ENCODE measurements around the gene RAX2. TPM values are rescaled to one million over a fixed set of nuclear protein-coding genes. Genes with fewer than 3 reads are reported as not detected.
"Not testable (repeated sequence)": the region's sequence is repeated elsewhere in the genome, so short reads cannot be mapped to it uniquely, and the experiment has no call there.

Gene RAX2
- total RNA-seq, 2 experiments from 2014 or later = not detected

GRCh38 chr19:3770136-3770999 lies 1.7 kb downstream of the RAX2 start:
- CTCF ChIA-PET = interaction anchor here (1.4 kb wide), 1 partner anchor 8 kb away, joined by 3 read pairs; the partner anchor contains the start of gene MRPL54

DNA sequence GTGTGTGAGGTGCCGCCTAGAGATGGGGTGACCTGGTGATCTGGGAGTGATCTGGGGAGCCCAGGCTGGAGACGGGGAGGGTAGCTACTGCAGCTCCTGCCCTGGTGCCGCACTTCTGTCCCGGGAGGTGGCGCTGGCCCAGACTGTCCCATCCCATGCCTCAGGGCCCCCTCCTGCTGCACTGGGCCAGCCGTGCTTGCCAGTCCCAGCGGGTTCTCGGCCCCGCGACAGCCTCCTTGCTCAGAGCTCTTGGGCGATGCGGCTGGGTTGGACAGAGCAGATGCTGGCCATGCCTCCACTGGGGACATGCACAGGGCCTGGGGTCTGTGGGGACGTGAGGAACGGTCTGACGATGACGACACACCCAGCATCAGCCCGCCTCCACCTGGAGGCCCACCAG lies 2.5 kb downstream of the RAX2 start:
- no peak overlapping the region for H3K27ac Mint-ChIP-seq
- peaks cover 17% of the 10 kb centered on the region for H3K4me1 Mint-ChIP-seq
- no peaks in the 10 kb centered on the region for H3K27me3 Mint-ChIP-seq
- ChIA-PET POLR2A (no interaction called here), CTCF (no interaction called here)
- no peaks in the 10 kb centered on the region for H3K9me3 Mint-ChIP-seq
- no peak overlapping the region for H3K4me3 Mint-ChIP-seq
- DNase-seq = no peak
- H3K36me3 Mint-ChIP-seq (ENCODE audit: low read depth) = peaks cover 12% of the 10 kb centered on the region

More at GRCh38 chr19:3770136-3770999, 1.7 kb downstream of the RAX2 start:
- Mint-ChIP-seq H3K36me3 (ENCODE audit: low read depth) (peaks cover 12% of the 10 kb centered on the region), H3K9me3 (no peaks in the 10 kb centered on the region), H3K27ac (no peak overlapping the region), H3K4me3 (no peak overlapping the region), H3K4me1 (peaks cover 17% of the 10 kb centered on the region), H3K27me3 (no peaks in the 10 kb centered on the region)
- no peak for DNase-seq
- POLR2A ChIA-PET = interaction anchor here (0.7 kb wide), 1 partner anchor 8 kb away, joined by 3 read pairs; the partner anchor contains the start of gene MRPL54

DNA sequence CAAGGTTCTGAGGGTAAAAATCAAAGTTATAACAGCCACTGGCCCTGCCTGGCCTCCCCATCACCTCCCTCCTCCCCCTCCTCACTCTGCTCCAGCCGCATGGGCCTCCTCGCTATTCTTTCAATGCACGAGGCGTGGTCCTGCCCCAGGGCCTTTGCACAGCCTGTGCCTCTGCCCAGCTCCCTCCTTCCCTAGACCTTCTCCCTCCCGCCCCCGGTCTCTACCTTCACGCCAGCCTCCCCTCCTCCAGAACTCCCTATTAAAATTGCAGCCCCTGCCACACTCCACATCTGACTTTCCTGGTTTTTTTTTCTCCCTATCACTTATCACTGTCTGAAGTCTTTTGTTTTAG lies 3.3 kb downstream of the RAX2 start:
- no peak overlapping the region for H3K27ac Mint-ChIP-seq

GRCh38 chr19:3768015-3768747 lies 3.8 kb downstream of the RAX2 start:
- Mint-ChIP-seq H3K27me3 (no peaks in the 10 kb centered on the region), H3K9me3 (no peaks in the 10 kb centered on the region), H3K4me3 (no peak overlapping the region), H3K36me3 (ENCODE audit: low read depth) (peaks cover 13% of the 10 kb centered on the region), H3K27ac (no peak overlapping the region), H3K4me1 (peaks cover 20% of the 10 kb centered on the region)
- DNase-seq = no peak
- CTCF ChIA-PET = interaction anchor here (0.6 kb wide), 1 partner anchor 1145 kb away, joined by 5 read pairs; no protein-coding TSS in a partner anchor
- POLR2A ChIA-PET = no interaction called here

More for the DNA sequence above, 3.3 kb downstream of the RAX2 start:
- H3K27me3 Mint-ChIP-seq = no peaks in the 10 kb centered on the region
- CTCF ChIA-PET = interaction anchor here (0.6 kb wide), 1 partner anchor 1145 kb away, joined by 5 read pairs; no protein-coding TSS in a partner anchor
- H3K4me1 Mint-ChIP-seq = peaks cover 17% of the 10 kb centered on the region
- peaks cover 12% of the 10 kb centered on the region for H3K36me3 Mint-ChIP-seq (ENCODE audit: low read depth)
- H3K4me3 Mint-ChIP-seq = no peak overlapping the region
- H3K9me3 Mint-ChIP-seq = no peaks in the 10 kb centered on the region
- no peak for DNase-seq
- POLR2A ChIA-PET = no interaction called here

GRCh38 chr19:3767050-3767449 lies 5.0 kb downstream of the RAX2 start:
- H3K27me3 Mint-ChIP-seq = no peaks in the 10 kb centered on the region
- no peaks in the 10 kb centered on the region for H3K9me3 Mint-ChIP-seq
- H3K4me3 Mint-ChIP-seq = peak overlapping the region; percentile 67
- peaks cover 18% of the 10 kb centered on the region for H3K36me3 Mint-ChIP-seq (ENCODE audit: low read depth)
- H3K27ac Mint-ChIP-seq = peak overlapping the region; percentile 92
- peaks cover 25% of the 10 kb centered on the region for H3K4me1 Mint-ChIP-seq
- POLR2A ChIA-PET = interaction anchor here (1.0 to 2.2 kb wide), 2 partner anchors 8 to 45 kb away, joined by 4 to 5 read pairs; no protein-coding TSS in a partner anchor
- CTCF ChIA-PET = no interaction called here
- DNase-seq = no peak

- peak; percentile 50 for DNase-seq
- POLR2A ChIA-PET = interaction anchor here (1.0 to 2.2 kb wide), 3 partner anchors 8 to 46 kb away, joined by 3 to 5 read pairs (median 4); no protein-coding TSS in a partner anchor
- Mint-ChIP-seq H3K36me3 (ENCODE audit: low read depth) (peaks cover 18% of the 10 kb centered on the region), H3K4me1 (peaks cover 30% of the 10 kb centered on the region), H3K27me3 (no peaks in the 10 kb centered on the region), H3K27ac (peak overlapping the region; percentile 92), H3K4me3 (peak overlapping the region; percentile 67), H3K9me3 (no peaks in the 10 kb centered on the region)
- CTCF ChIA-PET = no interaction called here
These were observed 5.5 kb downstream of the RAX2 start for GRCh38 chr19:3766520-3766919.

DNA sequence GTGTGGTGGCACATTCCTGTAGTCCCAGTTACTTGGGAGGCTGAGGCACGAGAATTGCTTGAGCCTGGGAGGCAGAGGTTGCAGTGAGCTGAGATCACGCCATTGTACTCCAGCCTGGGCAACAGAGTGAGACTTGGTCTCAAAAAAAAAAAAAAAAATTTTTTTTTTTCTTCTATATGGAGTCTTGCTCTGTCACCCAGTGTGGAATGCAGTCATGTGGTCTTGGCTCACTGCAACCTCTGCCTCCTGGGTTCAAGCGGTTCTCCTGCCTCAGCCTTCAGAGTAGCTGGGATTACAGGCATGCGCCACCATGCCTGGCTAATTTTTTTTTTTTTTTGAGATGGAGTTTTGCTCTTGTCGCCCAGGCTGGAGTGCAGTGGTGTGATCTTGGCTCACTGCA lies 6.3 kb downstream of the RAX2 start:
- H3K36me3 Mint-ChIP-seq (ENCODE audit: low read depth) = peaks cover 24% of the 10 kb centered on the region
- H3K9me3 Mint-ChIP-seq, H3K4me3 Mint-ChIP-seq, DNase-seq, CTCF ChIA-PET, H3K27me3 Mint-ChIP-seq: not testable (repeated sequence)
- H3K4me1 Mint-ChIP-seq = peaks cover 35% of the 10 kb centered on the region
- H3K27ac Mint-ChIP-seq = peak overlapping the region; percentile 92
- POLR2A ChIA-PET = interaction anchor here (1.0 to 2.2 kb wide), 3 partner anchors 9 to 47 kb away, joined by 3 to 5 read pairs (median 4); no protein-coding TSS in a partner anchor

DNA sequence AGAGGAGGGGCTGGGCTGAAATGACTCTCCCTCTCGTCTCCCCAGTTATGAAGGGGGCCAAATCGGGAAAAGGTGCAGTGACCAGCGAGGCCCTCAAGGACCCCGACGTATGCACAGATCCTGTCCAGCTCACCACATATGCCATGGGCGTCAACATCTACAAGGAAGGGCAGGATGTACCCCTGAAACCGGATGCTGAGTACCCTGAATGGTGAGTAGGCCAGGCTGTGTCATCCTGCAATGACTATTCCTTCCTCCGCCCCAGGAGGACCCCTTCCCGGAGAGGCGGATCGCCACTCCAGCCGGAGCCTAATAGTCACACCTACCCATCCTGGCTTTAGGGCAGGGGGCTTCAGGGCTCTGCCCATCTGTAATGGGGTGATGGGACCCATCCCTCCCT lies 6.9 kb downstream of the RAX2 start:
- Mint-ChIP-seq H3K4me1 (peaks cover 38% of the 10 kb centered on the region), H3K4me3 (no peak overlapping the region), H3K9me3 (no peaks in the 10 kb centered on the region), H3K36me3 (ENCODE audit: low read depth) (peaks cover 26% of the 10 kb centered on the region), H3K27ac (no peak overlapping the region), H3K27me3 (no peaks in the 10 kb centered on the region)
- ChIA-PET POLR2A (interaction anchor here (2.2 kb wide), 1 partner anchor 10 kb away, joined by 5 read pairs; no protein-coding TSS in a partner anchor), CTCF (interaction anchor here (3.4 kb wide), 1 partner anchor 57 kb away, joined by 35 read pairs; no protein-coding TSS in a partner anchor)
- no peak for DNase-seq

- H3K4me3 Mint-ChIP-seq = peak within 1 kb of the TSS; percentile 90
- H3K27me3 Mint-ChIP-seq = no peaks in the 10 kb centered on the region
- CTCF ChIA-PET = interaction anchor here (0.5 to 3.4 kb wide), 26 partner anchors 8 to 1028 kb away, joined by 3 to 35 read pairs (median 4); partner anchors contain the start of genes FEM1A, PIP5K1C and RAX2
- POLR2A ChIA-PET = interaction anchor here (0.8 to 3.8 kb wide), 23 partner anchors 8 to 708 kb away, joined by 3 to 53 read pairs (median 6); partner anchors contain the start of genes DAPK3, EEF2, RAX2 and YJU2
- peaks cover 34% of the 10 kb centered on the region for H3K36me3 Mint-ChIP-seq (ENCODE audit: low read depth)
- H3K27ac Mint-ChIP-seq = peak within 1 kb of the TSS; percentile 98
- H3K4me1 Mint-ChIP-seq = peaks cover 45% of the 10 kb centered on the region
- H3K9me3 Mint-ChIP-seq = no peaks in the 10 kb centered on the region
- peak; percentile 100 for DNase-seq
These were observed 9.2 kb downstream of the RAX2 start, which contains the start of gene MRPL54 for GRCh38 chr19:3762501-3763459. TSS of gene MRPL54 (plus strand) at chr19:3762682. CDS start at chr19:3762701, 19 bp downstream.

DNA sequence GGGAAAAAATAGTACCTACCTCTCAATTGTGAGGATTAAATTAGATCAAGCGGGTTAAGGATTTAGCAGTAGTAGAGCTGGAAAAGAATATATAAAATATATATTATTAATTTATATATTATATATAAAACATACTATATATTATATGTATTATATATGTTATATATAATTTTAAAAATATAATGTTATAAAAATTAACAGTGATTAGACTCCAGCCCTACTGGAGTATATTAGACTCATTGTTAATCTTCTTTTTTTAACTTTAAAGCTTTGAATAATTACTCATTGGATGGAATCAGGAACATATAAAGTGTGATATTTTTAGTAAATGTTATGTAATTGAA lies 9.9 kb downstream of the RAX2 start:
- DNase-seq = no peak
- Mint-ChIP-seq H3K27me3 (no peaks in the 10 kb centered on the region), H3K4me3 (peak overlapping the region; percentile 90), H3K9me3 (no peaks in the 10 kb centered on the region), H3K36me3 (ENCODE audit: low read depth) (peaks cover 31% of the 10 kb centered on the region), H3K4me1 (peaks cover 42% of the 10 kb centered on the region), H3K27ac (peak overlapping the region; percentile 98)
- CTCF ChIA-PET = interaction anchor here (0.8 to 3.4 kb wide), 17 partner anchors 9 to 1029 kb away, joined by 3 to 35 read pairs (median 5); partner anchors contain the start of genes FEM1A, PIP5K1C and RAX2
- POLR2A ChIA-PET = interaction anchor here (0.8 to 3.8 kb wide), 21 partner anchors 9 to 709 kb away, joined by 3 to 53 read pairs (median 6); partner anchors contain the start of genes DAPK3, EEF2, RAX2 and YJU2

DNA sequence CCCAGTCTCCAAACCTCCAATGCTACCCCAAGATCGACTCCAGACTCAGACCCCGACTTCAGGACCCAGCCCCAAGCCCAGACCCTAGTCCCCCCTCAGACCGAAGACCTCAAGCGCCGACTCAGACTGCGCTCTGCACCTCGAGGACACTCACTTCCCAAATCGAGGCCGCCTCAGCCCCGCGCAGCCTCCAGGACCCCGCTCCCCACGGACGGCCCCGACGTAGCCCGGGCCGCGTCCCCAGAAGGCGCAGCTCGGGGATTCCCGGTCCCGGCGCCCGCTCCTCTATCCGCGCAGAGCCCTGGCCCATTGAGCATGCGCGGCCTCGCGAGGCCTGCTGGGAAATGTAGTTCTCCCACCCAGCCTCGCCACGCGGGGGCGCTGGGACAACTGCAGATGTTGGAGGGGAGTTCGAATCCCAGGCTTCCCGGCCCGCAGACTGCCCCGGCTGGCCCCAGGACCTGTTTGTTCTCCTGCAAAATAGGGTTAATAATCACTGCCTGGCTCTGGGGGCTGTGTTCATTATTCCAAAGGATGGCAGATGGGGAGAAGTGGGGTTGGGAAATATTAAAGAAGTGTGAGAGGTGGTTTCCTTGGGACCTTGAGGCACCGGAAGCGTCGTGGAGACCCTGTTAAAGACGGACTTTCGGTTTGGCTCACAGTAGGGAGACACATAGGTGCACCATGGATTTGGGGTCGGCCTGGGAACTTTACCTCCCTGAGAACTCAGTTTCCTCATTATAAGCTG lies 10.5 kb downstream of the RAX2 start, which contains the start of gene APBA3:
Gene APBA3 (minus strand): TSS at position 311 of the 748 bp plus-strand sequence. CDS start 1,428 bp downstream, outside the sequence.
- peaks cover 42% of the 10 kb centered on the region for H3K4me1 Mint-ChIP-seq
- H3K9me3 Mint-ChIP-seq = no peaks in the 10 kb centered on the region
- H3K27ac Mint-ChIP-seq = peak within 1 kb of the TSS; percentile 98
- ChIA-PET POLR2A (interaction anchor here (0.6 to 3.8 kb wide), 18 partner anchors 10 to 710 kb away, joined by 3 to 53 read pairs (median 5); partner anchors contain the start of genes DAPK3, EEF2, RAX2 and YJU2), CTCF (interaction anchor here (0.7 to 3.4 kb wide), 13 partner anchors 9 to 227 kb away, joined by 3 to 35 read pairs (median 4); no protein-coding TSS in a partner anchor)
- peak within 1 kb of the TSS; percentile 90 for H3K4me3 Mint-ChIP-seq
- no peaks in the 10 kb centered on the region for H3K27me3 Mint-ChIP-seq
- DNase-seq = peak; percentile 96
- H3K36me3 Mint-ChIP-seq (ENCODE audit: low read depth) = peaks cover 33% of the 10 kb centered on the region

Data from activated CD4-positive, alpha-beta memory T cell treated with anti-CD3 and anti-CD28 coated beads, Interleukin-2, amount 10 ng/mL, durations not matched to agents 7 days and 5 days (primary cell).